ENCODE results near the gene EN1.

The EN1 gene

DNA sequence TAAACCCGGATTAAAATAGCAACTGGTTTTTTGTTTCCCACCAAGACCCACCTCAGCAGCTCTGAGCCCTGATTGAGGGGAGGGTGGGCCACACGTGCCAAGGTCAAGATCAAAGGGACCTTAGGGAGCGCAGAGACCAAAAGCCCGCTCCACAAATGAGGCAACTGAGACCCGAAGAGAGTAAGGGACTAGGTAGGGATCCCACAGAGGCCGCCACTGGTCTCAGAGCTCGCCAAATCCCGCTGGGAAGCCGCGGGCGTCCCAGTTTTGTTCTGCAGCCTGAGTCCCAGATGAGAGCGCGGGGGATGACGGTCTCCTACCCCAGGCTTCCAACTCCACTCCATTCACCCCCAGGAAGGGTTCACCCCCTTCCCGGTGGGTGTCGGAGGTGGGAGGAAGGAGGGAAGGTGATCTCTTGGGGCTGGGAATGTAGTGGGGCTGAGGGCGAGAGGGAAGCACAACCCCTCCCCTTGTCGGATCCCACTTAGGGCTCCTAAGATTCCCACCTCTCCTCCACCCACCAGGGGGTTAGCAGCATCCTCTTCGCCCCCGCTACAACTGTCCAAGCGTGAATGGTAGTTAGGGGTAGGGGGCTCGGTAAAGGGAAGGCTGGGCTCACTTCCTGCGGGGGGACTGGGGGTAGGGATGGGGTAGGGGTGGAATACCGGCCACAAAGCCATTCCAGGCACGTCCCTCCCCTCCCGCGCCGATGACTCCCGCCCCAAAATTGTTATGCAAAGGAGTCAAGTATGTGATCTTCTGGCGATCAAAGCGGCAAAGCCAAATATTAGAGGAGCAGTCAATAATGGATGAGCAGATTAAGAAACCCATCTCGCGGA lies 7.3 kb upstream of the EN1 start:
- Histone ChIP-seq H3K27me3 (ENCODE audit: control insufficient read depth, insufficient read depth, low read length) (peaks cover 99% of the 10 kb centered on the region), H3K27ac (ENCODE audit: low read length) (no peak overlapping the region), H3K4me1 (ENCODE audit: control insufficient read depth, low read depth, low read length) (peaks cover 10% of the 10 kb centered on the region), H3K4me3 (ENCODE audit: low read length) (peak overlapping the region; percentile 53), H3K36me3 (ENCODE audit: control insufficient read depth, low read depth, low read length) (no peaks in the 10 kb centered on the region), H3K9me3 (ENCODE audit: control insufficient read depth, low read depth, low read length) (no peaks in the 10 kb centered on the region), H3K9ac (ENCODE audit: low read length) (no peak overlapping the region)

DNA sequence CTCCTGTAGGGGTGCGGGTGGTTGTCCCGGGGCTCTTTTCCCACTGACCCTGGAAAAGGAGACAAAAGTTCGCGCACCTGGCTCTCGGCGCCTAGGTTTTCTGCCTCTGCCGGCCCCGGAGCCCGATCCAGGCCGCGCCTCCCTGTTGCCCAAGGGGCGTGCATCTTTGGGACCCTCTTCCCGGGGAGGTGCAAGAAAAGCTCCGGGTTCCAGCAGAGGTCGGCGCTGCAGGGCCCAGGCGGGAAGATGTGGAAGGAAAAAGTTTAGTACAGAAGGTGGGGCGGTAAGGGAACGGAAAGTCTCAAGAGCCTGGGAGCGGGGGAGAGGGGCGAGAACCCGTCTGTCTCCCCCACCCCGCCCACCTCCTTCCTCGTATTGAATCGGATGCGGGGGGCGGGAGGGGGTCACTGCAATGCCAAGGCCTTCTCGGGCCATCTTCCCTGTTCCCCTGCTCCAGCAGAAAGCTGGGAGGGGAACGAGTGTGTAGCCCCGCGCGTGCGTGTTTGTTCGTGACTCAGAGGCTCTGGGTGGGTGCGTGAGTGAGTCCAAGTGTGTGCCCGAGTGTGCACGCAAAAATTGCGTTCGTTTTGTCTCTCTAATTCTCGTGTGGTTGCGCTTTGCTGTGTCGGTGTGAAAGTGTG lies 6.3 kb upstream of the EN1 start:
- H3K27me3 ChIP-seq (ENCODE audit: control insufficient read depth, insufficient read depth, low read length), result peaks cover 99% of the 10 kb centered on the region
- H3K9ac ChIP-seq (ENCODE audit: low read length), result no peak overlapping the region
- peaks cover 17% of the 10 kb centered on the region for H3K4me1 ChIP-seq (ENCODE audit: control insufficient read depth, low read depth, low read length)
- H3K27ac ChIP-seq (ENCODE audit: low read length), result no peak overlapping the region
- H3K9me3 ChIP-seq (ENCODE audit: control insufficient read depth, low read depth, low read length), result no peaks in the 10 kb centered on the region
- no peaks in the 10 kb centered on the region for H3K36me3 ChIP-seq (ENCODE audit: control insufficient read depth, low read depth, low read length)
- peak overlapping the region; percentile 53 for H3K4me3 ChIP-seq (ENCODE audit: low read length)

DNA sequence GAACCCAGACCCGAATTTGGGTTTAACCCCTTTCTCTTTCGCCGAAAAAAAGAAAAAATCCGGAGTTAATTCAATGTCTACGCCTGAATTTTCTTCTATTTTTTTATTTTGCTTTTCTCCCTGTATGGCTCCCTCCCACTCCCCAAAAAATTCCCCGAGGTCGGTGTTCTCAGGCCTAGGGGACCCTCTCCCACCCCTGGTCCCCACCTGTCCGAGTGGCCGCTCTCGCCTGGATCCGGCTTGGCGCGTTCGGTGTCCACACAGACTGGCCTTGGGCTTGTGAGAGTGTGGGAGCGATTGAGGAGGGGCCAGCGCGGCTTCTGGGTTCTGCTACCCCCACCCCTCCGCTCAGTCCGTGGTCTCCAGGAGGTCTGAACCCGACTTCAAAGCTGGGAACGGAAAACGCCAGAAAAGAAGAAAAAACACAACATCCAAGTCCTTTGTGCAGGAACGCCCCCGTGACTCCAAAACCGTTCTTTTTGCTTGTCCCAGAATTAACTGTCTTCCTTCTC lies 5.7 kb upstream of the EN1 start:
- H3K4me3 ChIP-seq (ENCODE audit: low read length), result peak overlapping the region; percentile 53
- H3K36me3 ChIP-seq (ENCODE audit: control insufficient read depth, low read depth, low read length), result no peaks in the 10 kb centered on the region
- peaks cover 99% of the 10 kb centered on the region for H3K27me3 ChIP-seq (ENCODE audit: control insufficient read depth, insufficient read depth, low read length)
- H3K4me1 ChIP-seq (ENCODE audit: control insufficient read depth, low read depth, low read length), result peaks cover 21% of the 10 kb centered on the region
- no peak overlapping the region for H3K9ac ChIP-seq (ENCODE audit: low read length)
- no peaks in the 10 kb centered on the region for H3K9me3 ChIP-seq (ENCODE audit: control insufficient read depth, low read depth, low read length)
- H3K27ac ChIP-seq (ENCODE audit: low read length), result no peak overlapping the region

DNA sequence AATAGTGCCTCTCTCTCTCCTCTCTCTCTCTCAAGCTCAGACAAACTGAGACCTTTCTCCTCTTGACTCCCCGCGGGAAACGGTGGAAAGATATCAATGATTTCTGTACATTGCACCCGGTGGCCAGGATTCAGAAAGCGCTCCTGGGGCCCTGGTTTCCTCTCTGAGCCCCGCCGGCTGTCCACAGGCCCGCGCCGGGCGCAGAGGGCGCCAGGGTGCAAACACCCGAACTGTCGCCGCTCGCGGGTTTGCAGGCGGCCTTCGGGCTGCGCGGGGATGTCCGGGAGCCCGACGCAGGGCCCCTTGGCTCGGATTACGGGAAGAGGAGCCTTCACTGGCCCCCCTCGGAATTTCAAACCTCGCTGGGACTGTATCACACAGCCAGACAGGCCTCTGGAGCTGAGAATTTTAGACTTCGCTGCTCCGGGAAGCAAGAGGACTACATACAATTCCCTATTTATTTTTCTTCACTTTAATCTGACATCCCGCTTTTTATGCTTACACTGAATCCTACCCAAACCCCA lies 5.2 kb upstream of the EN1 start:
- Histone ChIP-seq H3K27me3 (ENCODE audit: control insufficient read depth, insufficient read depth, low read length) (peaks cover 99% of the 10 kb centered on the region), H3K9me3 (ENCODE audit: control insufficient read depth, low read depth, low read length) (no peaks in the 10 kb centered on the region), H3K4me1 (ENCODE audit: control insufficient read depth, low read depth, low read length) (peaks cover 21% of the 10 kb centered on the region), H3K36me3 (ENCODE audit: control insufficient read depth, low read depth, low read length) (no peaks in the 10 kb centered on the region), H3K9ac (ENCODE audit: low read length) (no peak overlapping the region), H3K4me3 (ENCODE audit: low read length) (no peak overlapping the region), H3K27ac (ENCODE audit: low read length) (no peak overlapping the region)

DNA sequence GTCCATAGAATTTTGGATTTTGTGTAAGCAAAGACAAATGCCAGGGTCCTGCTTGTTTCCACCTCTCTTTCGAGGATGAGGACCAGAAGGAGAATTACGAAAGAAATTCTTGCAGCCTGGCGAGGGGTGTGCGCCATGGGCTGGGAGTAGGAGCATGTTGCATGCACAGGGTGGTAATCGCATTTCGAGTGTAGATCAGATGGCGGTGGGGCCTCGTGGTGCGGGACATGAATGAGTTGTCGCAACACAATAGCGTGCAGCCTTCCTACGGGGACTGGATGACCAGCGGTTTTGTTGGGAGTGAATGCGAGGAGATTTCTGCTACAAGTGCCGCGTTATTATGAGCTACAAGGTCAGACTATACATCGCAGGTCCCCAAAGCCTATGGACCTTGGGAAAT lies 4.2 kb upstream of the EN1 start:
- no peaks in the 10 kb centered on the region for H3K36me3 ChIP-seq (ENCODE audit: control insufficient read depth, low read depth, low read length)
- no peak overlapping the region for H3K27ac ChIP-seq (ENCODE audit: low read length)
- no peak overlapping the region for H3K9ac ChIP-seq (ENCODE audit: low read length)
- peaks cover 99% of the 10 kb centered on the region for H3K27me3 ChIP-seq (ENCODE audit: control insufficient read depth, insufficient read depth, low read length)
- peaks cover 25% of the 10 kb centered on the region for H3K4me1 ChIP-seq (ENCODE audit: control insufficient read depth, low read depth, low read length)
- no peaks in the 10 kb centered on the region for H3K9me3 ChIP-seq (ENCODE audit: control insufficient read depth, low read depth, low read length)
- no peak overlapping the region for H3K4me3 ChIP-seq (ENCODE audit: low read length)

DNA sequence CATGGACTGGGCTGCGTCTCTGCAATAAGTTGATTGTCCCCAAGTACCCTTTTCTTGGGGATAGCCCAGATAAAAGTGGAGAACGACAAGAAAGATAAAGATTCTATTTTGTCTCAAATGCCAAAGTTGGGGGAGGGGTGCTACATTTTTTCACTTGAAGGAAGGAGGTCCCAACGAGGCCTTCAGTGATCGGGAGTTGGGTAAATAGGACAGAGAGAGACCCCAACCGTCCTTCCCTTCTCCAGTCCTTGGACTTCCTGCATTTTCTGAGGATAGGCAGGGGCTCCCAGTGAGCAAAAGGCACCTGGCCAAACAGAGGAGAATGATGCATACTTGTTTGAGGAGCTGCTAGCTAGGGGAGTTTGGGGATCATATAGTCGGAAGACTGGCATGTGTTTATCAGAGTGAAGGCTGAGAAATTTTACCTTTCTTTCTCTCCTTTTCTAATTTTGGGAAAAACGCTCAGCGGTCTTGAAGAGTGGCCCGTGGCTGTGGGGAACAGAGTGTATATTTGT lies 3.5 kb upstream of the EN1 start:
- H3K27ac ChIP-seq (ENCODE audit: low read length), result no peak overlapping the region
- no peak overlapping the region for H3K4me3 ChIP-seq (ENCODE audit: low read length)
- H3K4me1 ChIP-seq (ENCODE audit: control insufficient read depth, low read depth, low read length), result peaks cover 26% of the 10 kb centered on the region
- H3K9ac ChIP-seq (ENCODE audit: low read length), result no peak overlapping the region
- no peaks in the 10 kb centered on the region for H3K36me3 ChIP-seq (ENCODE audit: control insufficient read depth, low read depth, low read length)
- H3K9me3 ChIP-seq (ENCODE audit: control insufficient read depth, low read depth, low read length), result no peaks in the 10 kb centered on the region
- H3K27me3 ChIP-seq (ENCODE audit: control insufficient read depth, insufficient read depth, low read length), result peaks cover 99% of the 10 kb centered on the region

DNA sequence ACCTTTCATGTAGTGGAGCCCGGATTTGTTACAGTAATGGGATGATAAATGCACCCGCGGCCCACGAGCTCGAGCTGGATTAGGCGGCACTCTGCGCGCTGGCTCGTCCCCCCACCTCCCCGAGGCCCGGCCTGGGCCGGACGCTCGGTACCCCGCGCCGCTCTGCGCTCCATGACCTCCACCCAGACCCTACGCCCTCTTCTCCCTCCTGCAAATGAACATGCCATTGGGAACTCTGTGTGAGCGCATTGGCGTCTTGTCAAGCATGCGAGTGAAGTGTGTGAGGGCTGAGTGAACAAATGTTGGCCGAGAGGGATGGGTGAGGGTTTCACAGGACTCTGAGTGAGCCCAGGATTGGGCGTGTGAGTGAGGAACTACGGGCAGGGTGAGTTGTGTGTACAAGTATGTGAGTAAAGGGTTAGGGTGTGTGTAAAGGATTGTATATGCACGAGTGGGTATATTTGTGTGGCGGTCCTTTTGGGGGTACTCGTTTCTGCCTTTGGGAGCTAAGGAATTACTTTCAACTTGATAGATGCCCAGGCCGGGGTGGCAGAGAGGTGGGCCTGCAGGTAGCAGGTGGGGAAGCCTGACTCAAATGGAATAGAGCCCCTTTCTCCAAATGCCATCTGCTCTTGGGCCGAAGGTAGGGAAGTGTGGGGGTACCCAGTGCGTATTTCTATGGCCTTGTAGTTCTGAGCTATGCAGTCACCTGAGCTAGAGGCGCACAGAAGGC lies 2.9 kb upstream of the EN1 start:
- peaks cover 100% of the 10 kb centered on the region for H3K27me3 ChIP-seq (ENCODE audit: control insufficient read depth, insufficient read depth, low read length)
- no peak overlapping the region for H3K9ac ChIP-seq (ENCODE audit: low read length)
- H3K9me3 ChIP-seq (ENCODE audit: control insufficient read depth, low read depth, low read length), result no peaks in the 10 kb centered on the region

DNA sequence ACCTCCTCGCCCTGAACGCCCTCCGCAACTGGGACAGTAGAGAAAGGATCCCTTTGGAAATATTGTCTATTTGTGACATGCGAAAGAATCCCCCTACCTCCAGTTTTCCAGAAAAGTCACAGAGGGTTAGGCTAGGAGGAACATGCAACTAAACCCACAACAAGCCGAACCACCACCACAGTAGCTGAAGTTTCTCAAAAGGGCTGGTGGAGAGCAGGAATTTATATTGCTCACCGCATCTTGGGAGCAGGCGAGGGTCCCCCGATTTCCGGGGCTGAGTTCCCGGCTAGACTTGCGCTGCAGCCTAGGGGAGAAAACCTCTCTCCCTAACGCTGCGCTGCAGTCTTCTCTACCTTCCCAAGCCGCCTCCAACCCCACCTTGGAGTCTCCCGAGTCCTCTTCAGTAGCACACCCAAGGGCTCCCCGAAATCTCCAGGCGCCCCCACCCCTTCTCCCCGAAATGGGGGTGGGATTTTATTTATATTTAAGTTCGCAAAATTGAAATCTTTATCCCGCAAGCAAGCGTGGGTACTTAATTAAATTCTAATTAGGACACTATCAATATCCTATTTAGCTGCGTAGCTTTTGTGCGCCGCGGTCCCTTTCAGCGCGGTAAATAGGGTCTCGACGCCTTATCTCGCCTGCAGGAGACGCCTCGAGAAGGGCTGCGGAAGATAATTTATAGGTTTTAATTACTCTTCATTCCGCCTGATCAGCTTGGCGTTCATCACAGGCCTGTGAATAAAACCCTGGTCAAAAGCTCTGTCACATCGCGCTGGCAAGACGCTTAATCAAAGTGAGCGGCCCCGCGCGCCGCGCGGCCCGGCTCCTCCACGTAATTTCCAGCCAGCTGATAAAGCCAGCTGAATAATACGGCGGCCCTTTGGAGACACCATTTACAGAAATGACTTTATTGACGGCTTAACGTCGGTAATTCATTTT lies 2.0 kb upstream of the EN1 start:
- Histone ChIP-seq H3K27me3 (ENCODE audit: control insufficient read depth, insufficient read depth, low read length) (peaks cover 100% of the 10 kb centered on the region), H3K4me1 (ENCODE audit: control insufficient read depth, low read depth, low read length) (peaks cover 39% of the 10 kb centered on the region), H3K36me3 (ENCODE audit: control insufficient read depth, low read depth, low read length) (no peaks in the 10 kb centered on the region), H3K4me3 (ENCODE audit: low read length) (peak overlapping the region; percentile 44), H3K27ac (ENCODE audit: low read length) (no peak overlapping the region), H3K9ac (ENCODE audit: low read length) (no peak overlapping the region), H3K9me3 (ENCODE audit: control insufficient read depth, low read depth, low read length) (no peaks in the 10 kb centered on the region)

More for the DNA sequence above, 2.9 kb upstream of the EN1 start:
- Histone ChIP-seq H3K27ac (ENCODE audit: low read length) (no peak overlapping the region), H3K36me3 (ENCODE audit: control insufficient read depth, low read depth, low read length) (no peaks in the 10 kb centered on the region), H3K4me1 (ENCODE audit: control insufficient read depth, low read depth, low read length) (peaks cover 32% of the 10 kb centered on the region), H3K4me3 (ENCODE audit: low read length) (no peak overlapping the region)

DNA sequence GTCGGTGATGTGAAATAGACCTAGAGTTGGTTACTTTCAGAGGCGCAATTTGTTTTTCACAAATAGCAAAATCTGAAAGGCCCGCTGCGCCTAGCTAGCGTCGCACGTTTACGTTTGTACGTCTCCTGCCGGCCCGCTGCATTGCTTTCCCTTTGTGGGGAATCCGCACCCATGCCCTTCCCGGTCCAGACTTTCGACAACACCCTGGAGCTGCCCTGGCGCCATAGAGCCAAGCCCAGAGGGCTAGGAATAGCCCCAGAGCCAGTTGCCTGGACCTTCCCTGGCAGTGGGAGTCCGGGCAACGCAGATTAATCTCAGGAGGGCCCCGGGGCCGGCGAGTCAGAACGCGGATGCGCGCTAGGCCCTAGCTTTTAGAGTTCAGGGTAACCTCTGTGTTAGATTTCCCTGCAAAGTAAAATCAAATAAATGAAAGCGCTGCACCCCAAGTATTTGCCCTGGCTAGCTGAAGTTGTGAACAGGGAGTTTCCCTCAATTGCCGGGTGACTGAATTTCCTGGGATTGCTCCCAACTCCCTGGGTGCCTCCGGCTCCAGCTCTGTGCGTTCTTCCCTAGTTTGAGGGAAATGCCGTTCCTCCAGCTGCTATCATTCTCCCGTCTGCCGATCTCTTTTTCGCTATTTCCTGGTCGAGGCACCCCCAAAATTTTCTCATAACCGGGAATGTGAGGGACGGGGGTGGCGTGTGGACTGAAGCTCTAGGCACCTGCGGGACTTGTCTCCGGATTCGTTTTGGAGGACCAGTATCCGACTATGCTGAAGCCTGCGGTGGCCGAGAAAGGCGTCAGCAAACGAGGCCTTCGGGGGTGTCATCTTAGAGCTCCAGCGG lies 1.2 kb upstream of the EN1 start:
- Histone ChIP-seq H3K4me3 (ENCODE audit: low read length) (peak overlapping the region; percentile 44), H3K27me3 (ENCODE audit: control insufficient read depth, insufficient read depth, low read length) (peaks cover 100% of the 10 kb centered on the region), H3K27ac (ENCODE audit: low read length) (no peak overlapping the region), H3K9ac (ENCODE audit: low read length) (no peak overlapping the region), H3K4me1 (ENCODE audit: control insufficient read depth, low read depth, low read length) (peaks cover 45% of the 10 kb centered on the region), H3K36me3 (ENCODE audit: control insufficient read depth, low read depth, low read length) (no peaks in the 10 kb centered on the region), H3K9me3 (ENCODE audit: control insufficient read depth, low read depth, low read length) (no peaks in the 10 kb centered on the region)

DNA sequence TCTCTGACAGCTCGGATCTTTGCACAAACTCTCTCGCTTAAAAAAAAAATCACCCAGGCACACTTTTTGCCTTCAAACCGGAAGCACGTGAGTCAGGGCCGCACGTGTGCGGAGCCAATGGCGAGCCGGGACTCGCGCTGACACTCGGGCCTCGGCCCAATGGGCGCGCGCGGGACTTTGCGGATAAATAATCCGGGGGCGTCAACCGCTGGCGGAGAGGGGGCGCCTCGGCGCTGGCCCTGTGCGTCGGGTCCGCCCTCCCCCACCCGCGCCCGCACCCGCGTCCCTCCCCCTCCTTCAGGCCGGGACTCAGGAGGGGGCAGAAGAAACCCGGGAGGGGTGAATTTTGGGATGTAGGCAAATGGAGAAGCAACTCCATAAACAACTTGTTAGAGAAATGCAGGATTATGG lies 319 bp upstream of the EN1 start:
- H3K27me3 ChIP-seq (ENCODE audit: control insufficient read depth, insufficient read depth, low read length), result peaks cover 100% of the 10 kb centered on the region
- H3K4me1 ChIP-seq (ENCODE audit: control insufficient read depth, low read depth, low read length), result peaks cover 50% of the 10 kb centered on the region
- no peaks in the 10 kb centered on the region for H3K36me3 ChIP-seq (ENCODE audit: control insufficient read depth, low read depth, low read length)
- H3K4me3 ChIP-seq (ENCODE audit: low read length), result peak overlapping the region; percentile 44
- no peaks in the 10 kb centered on the region for H3K9me3 ChIP-seq (ENCODE audit: control insufficient read depth, low read depth, low read length)
- no peak overlapping the region for H3K27ac ChIP-seq (ENCODE audit: low read length)
- no peak overlapping the region for H3K9ac ChIP-seq (ENCODE audit: low read length)
